ENCODE data around the gene CLASP1.
"Not testable (repeated sequence)": the region's sequence is repeated elsewhere in the genome, so short reads cannot be mapped to it uniquely, and the experiment has no call there.

CLASP1 gene

DNA sequence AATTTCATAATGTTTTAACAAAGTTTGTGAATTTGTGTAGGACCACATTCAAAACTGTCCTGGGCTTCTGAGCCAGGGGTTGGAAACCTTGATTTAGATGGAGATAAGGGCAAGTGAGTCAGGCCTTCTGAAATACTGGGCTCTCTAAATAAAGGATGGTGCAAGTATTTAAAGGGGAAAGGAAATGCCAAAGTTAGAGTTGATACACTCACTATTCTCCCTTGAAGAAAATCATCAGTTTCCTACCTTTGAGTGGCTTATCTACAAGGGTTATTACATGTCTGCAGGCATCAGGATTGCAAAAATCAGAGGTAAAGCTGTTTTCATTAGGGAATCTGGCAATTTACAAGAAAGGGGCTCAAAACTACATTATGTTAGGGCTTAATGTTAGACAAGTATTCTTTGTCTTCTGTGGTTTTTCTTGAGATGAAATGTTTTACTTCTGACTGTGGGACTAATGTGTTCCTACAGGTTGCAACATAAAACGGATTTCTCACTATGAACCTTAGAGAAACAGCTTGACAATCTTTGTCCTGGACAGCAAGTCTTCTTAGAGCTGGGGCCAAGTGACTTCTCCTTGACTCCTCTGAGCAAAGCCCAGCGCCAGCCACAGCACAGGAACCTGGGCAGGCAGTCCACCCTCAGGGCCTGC, 87.5 kb downstream of the CLASP1 start:
- peak; percentile 70 for ATAC-seq
- no peak for TF ChIP-seq SNAI2 (CRISPR knock-in tag; IDR thresholded peaks at IDR 0.05)
- peak; percentile 59 for TF ChIP-seq ZNF70 (CRISPR knock-in tag; IDR thresholded peaks at IDR 0.05)

DNA sequence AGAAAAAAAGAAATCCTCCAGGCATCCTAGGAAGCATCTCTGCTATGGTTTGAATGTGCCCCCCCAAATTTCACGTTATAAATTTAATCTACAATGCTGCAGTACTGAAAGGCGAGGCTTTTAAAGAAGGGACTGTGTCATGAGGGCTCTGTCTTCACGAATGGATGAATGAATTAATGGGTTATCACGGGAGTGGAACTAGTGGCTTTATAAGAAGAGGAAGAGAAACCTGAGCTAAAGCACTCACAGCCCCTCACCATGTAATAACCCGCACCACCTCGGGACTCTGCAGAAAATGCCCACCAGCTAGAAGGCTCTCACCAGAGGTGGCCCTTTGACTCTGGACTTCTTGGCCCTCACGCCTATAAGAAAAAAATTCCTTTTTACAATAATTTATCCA, 90.9 kb downstream of the CLASP1 start:
- ATAC-seq: no peak
- TF ChIP-seq, protein P1, sequence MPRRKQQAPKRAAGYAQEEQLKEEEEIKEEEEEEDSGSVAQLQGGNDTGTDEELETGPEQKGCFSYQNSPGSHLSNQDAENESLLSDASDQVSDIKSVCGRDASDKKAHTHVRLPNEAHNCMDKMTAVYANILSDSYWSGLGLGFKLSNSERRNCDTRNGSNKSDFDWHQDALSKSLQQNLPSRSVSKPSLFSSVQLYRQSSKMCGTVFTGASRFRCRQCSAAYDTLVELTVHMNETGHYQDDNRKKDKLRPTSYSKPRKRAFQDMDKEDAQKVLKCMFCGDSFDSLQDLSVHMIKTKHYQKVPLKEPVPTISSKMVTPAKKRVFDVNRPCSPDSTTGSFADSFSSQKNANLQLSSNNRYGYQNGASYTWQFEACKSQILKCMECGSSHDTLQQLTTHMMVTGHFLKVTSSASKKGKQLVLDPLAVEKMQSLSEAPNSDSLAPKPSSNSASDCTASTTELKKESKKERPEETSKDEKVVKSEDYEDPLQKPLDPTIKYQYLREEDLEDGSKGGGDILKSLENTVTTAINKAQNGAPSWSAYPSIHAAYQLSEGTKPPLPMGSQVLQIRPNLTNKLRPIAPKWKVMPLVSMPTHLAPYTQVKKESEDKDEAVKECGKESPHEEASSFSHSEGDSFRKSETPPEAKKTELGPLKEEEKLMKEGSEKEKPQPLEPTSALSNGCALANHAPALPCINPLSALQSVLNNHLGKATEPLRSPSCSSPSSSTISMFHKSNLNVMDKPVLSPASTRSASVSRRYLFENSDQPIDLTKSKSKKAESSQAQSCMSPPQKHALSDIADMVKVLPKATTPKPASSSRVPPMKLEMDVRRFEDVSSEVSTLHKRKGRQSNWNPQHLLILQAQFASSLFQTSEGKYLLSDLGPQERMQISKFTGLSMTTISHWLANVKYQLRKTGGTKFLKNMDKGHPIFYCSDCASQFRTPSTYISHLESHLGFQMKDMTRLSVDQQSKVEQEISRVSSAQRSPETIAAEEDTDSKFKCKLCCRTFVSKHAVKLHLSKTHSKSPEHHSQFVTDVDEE (CRISPR knock-in tag; IDR thresholded peaks at IDR 0.05): no peak
- TF ChIP-seq, protein P2, sequence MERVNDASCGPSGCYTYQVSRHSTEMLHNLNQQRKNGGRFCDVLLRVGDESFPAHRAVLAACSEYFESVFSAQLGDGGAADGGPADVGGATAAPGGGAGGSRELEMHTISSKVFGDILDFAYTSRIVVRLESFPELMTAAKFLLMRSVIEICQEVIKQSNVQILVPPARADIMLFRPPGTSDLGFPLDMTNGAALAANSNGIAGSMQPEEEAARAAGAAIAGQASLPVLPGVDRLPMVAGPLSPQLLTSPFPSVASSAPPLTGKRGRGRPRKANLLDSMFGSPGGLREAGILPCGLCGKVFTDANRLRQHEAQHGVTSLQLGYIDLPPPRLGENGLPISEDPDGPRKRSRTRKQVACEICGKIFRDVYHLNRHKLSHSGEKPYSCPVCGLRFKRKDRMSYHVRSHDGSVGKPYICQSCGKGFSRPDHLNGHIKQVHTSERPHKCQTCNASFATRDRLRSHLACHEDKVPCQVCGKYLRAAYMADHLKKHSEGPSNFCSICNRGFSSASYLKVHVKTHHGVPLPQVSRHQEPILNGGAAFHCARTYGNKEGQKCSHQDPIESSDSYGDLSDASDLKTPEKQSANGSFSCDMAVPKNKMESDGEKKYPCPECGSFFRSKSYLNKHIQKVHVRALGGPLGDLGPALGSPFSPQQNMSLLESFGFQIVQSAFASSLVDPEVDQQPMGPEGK (CRISPR knock-in tag; IDR thresholded peaks at IDR 0.05; ENCODE audit: borderline replicate concordance): no peak
- TF ChIP-seq TCF4 (CRISPR knock-in tag; IDR thresholded peaks at IDR 0.05; ENCODE audit: borderline replicate concordance): no peak
- no peak for TF ChIP-seq CSDC2 (CRISPR knock-in tag; IDR thresholded peaks at IDR 0.05)
- no peak for TF ChIP-seq ZNF70 (CRISPR knock-in tag; IDR thresholded peaks at IDR 0.05)
- no peak for TF ChIP-seq GLIS3 (CRISPR knock-in tag; IDR thresholded peaks at IDR 0.05)
- no peak for TF ChIP-seq TOX (CRISPR knock-in tag; IDR thresholded peaks at IDR 0.05; ENCODE audit: borderline replicate concordance)
- TF ChIP-seq, protein P3, sequence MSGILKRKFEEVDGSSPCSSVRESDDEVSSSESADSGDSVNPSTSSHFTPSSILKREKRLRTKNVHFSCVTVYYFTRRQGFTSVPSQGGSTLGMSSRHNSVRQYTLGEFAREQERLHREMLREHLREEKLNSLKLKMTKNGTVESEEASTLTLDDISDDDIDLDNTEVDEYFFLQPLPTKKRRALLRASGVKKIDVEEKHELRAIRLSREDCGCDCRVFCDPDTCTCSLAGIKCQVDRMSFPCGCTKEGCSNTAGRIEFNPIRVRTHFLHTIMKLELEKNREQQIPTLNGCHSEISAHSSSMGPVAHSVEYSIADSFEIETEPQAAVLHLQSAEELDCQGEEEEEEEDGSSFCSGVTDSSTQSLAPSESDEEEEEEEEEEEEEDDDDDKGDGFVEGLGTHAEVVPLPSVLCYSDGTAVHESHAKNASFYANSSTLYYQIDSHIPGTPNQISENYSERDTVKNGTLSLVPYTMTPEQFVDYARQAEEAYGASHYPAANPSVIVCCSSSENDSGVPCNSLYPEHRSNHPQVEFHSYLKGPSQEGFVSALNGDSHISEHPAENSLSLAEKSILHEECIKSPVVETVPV (CRISPR knock-in tag; IDR thresholded peaks at IDR 0.05): no peak
- TF ChIP-seq ARNTL (CRISPR knock-in tag; IDR thresholded peaks at IDR 0.05; ENCODE audit: borderline replicate concordance, low read depth): no peak
- no peak for TF ChIP-seq ESRRG (CRISPR knock-in tag; IDR thresholded peaks at IDR 0.05)
- TF ChIP-seq, protein P4, sequence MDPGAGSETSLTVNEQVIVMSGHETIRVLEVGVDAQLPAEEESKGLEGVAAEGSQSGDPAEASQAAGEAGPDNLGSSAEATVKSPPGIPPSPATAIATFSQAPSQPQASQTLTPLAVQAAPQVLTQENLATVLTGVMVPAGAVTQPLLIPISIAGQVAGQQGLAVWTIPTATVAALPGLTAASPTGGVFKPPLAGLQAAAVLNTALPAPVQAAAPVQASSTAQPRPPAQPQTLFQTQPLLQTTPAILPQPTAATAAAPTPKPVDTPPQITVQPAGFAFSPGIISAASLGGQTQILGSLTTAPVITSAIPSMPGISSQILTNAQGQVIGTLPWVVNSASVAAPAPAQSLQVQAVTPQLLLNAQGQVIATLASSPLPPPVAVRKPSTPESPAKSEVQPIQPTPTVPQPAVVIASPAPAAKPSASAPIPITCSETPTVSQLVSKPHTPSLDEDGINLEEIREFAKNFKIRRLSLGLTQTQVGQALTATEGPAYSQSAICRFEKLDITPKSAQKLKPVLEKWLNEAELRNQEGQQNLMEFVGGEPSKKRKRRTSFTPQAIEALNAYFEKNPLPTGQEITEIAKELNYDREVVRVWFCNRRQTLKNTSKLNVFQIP (CRISPR knock-in tag; IDR thresholded peaks at IDR 0.05; ENCODE audit: borderline replicate concordance, low read depth): no peak
- TF ChIP-seq RARB (CRISPR knock-in tag; IDR thresholded peaks at IDR 0.05): no peak
- no peak for TF ChIP-seq PPARA (CRISPR knock-in tag; IDR thresholded peaks at IDR 0.05; ENCODE audit: borderline replicate concordance)
- no peak for TF ChIP-seq ISL1 (CRISPR knock-in tag; IDR thresholded peaks at IDR 0.05)
- TF ChIP-seq ZFP3 (CRISPR knock-in tag; IDR thresholded peaks at IDR 0.05): no peak
- TF ChIP-seq, protein P5, sequence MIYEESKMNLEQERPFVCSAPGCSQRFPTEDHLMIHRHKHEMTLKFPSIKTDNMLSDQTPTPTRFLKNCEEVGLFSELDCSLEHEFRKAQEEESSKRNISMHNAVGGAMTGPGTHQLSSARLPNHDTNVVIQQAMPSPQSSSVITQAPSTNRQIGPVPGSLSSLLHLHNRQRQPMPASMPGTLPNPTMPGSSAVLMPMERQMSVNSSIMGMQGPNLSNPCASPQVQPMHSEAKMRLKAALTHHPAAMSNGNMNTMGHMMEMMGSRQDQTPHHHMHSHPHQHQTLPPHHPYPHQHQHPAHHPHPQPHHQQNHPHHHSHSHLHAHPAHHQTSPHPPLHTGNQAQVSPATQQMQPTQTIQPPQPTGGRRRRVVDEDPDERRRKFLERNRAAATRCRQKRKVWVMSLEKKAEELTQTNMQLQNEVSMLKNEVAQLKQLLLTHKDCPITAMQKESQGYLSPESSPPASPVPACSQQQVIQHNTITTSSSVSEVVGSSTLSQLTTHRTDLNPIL (CRISPR knock-in tag; IDR thresholded peaks at IDR 0.05; ENCODE audit: low read depth): no peak
- TF ChIP-seq ZNF565 (CRISPR knock-in tag; conservative IDR thresholded peaks at IDR 0.05; ENCODE audit: low read depth): no peak

DNA sequence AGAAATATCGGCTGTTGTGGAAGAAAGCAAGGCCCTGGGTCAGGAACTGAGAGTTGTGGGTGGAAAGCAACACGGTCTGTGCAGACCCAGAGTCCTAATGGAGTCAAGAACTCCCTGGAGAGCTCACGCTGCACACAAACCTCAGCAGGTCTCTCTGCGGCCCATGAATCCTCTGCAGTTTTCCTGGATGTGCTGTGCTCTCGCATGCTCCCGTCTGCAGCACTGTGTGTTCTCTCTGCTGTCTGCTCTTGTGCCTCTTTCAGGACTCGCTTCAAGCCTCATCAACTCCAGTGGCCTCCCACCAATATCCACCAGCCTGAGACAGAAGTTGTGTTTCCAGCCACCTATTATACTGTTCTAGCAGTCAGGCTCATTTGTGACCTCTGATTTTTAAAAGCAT, 94.3 kb downstream of the CLASP1 start:
- TF ChIP-seq ESRRG (CRISPR knock-in tag; IDR thresholded peaks at IDR 0.05) (no peak), SNAI2 (CRISPR knock-in tag; IDR thresholded peaks at IDR 0.05) (no peak), PPARA (CRISPR knock-in tag; IDR thresholded peaks at IDR 0.05; ENCODE audit: borderline replicate concordance) (no peak), CSDC2 (CRISPR knock-in tag; IDR thresholded peaks at IDR 0.05) (no peak)
- TF ChIP-seq, protein P4 (CRISPR knock-in tag; IDR thresholded peaks at IDR 0.05; ENCODE audit: borderline replicate concordance, low read depth): no peak
- ATAC-seq: no peak

DNA sequence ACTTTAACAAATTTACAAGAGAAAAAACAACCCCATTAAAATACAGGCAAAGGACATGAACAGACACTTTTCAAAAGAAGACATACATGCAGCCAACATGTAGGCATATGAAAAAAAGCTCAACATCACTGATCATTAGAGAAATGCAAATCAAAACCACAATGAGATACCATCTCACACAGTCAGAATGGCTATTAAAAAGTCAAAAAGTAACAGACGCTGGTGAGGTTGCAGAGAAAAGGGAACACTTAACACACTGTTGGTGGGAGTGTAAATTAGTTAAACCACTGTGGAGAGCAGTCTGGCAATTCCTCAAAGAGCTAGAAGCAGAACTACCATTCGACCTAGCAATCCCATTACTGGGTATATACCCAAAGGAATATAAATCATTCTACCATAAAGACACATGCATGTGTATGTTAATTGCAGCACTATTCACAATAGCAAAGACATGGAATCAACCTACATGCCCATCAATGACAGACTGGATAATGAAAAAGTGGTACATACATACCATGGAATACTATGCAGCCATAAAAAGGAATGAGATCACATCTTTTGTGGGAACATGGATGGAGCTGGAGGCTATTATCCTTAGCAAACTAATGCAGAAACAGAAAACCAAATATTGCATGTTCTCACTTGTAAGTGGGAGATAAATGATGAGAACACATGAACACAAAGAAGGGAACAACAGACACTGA, 96.6 kb downstream of the CLASP1 start:
- not testable (repeated sequence) for ATAC-seq

All from SK-N-SH treated with all-trans-retinoic acid at 6 μM for 48 hours (cell line).